Hepatocyte (in vitro differentiated cells): ENCODE data around the gene ANKRD13A.

Source experiments
- CTCF ChIP-seq: fragments of 200-600 bp; sonication (generic); IDR thresholded peaks from 2 replicates; pipeline ENCODE4 v1.5.1; 2016; ENCODE audit warnings: antibody characterized with exemption, mild to moderate bottlenecking; ENCODE audit not compliant: poor library complexity
- EZH2 ChIP-seq: fragments of 200-600 bp; sonication (generic); IDR thresholded peaks from 2 replicates; pipeline ENCODE4 v1.6.1; 2016; ENCODE audit warnings: antibody characterized with exemption, mild to moderate bottlenecking, borderline replicate concordance

- TF ChIP-seq EZH2 (no peak), CTCF (no peak)
Measured at GRCh38 chr12:109950625-109951024, 48.6 kb upstream of the ANKRD13A start.
